NT2/D1 (cell line): Measurements from ENCODE around the gene TEX44.

Experiments used
- DNase-seq: peaks from one replicate; pipeline ENCODE4 v3.0.0-alpha.2; 2011; ENCODE audit warnings: low read depth, low spot score
- H3K27me3 ChIP-seq: 2 replicates; pipeline ENCODE4 v1.6.0; 2011; ENCODE audit warnings: mild to moderate bottlenecking; ENCODE audit not compliant: insufficient read length, insufficient read depth
- H3K36me3 ChIP-seq: 2 replicates; pipeline ENCODE4 v1.6.1; 2011; ENCODE audit warnings: mild to moderate bottlenecking, low read length, mixed read lengths; ENCODE audit not compliant: insufficient read depth, insufficient read length
- H3K4me1 ChIP-seq: 2 replicates; pipeline ENCODE4 v1.5.1; 2011; ENCODE audit not compliant: insufficient read depth, insufficient read length
- H3K4me3 ChIP-seq: 2 replicates; pipeline ENCODE4 v1.5.1; 2011; ENCODE audit warnings: low read depth; ENCODE audit not compliant: insufficient read length
- H3K9ac ChIP-seq: 2 replicates; pipeline ENCODE4 v1.6.0; 2011; ENCODE audit warnings: low read depth; ENCODE audit not compliant: insufficient read length
- H3K9me3 ChIP-seq: 2 replicates; pipeline ENCODE4 v1.5.1; 2011; ENCODE audit warnings: mild to moderate bottlenecking, low read length; ENCODE audit not compliant: insufficient read depth
- SUZ12 ChIP-seq: IDR thresholded peaks from 2 replicates; pipeline ENCODE4 v1.6.1; 2011; ENCODE audit not compliant: insufficient read length, insufficient read depth; ENCODE audit errors: extremely low read depth
- YY1 ChIP-seq: IDR thresholded peaks from 2 replicates; pipeline ENCODE4 v1.6.1; 2011; ENCODE audit not compliant: insufficient read length, insufficient read depth
- ZNF274 ChIP-seq: IDR thresholded peaks from 2 replicates; pipeline ENCODE4 v1.6.1; 2011; ENCODE audit warnings: mild to moderate bottlenecking, low read depth, low read length

Gene TEX44

GRCh38 chr2:231592636-231593145 is at the start of gene TEX44:
TEX44 (plus strand) TSS chr2:231592864; CDS start chr2:231592952, 88 bp downstream.
- TF ChIP-seq SUZ12, result no peak
- TF ChIP-seq ZNF274, result no peak
- TF ChIP-seq YY1, result no peak
- H3K27me3 ChIP-seq, result no peaks in the 10 kb centered on the region
- no peak within 1 kb of the TSS for H3K9ac ChIP-seq
- no peak within 1 kb of the TSS for H3K4me3 ChIP-seq
- H3K9me3 ChIP-seq, result no peaks in the 10 kb centered on the region
- peaks cover 19% of the 10 kb centered on the region for H3K4me1 ChIP-seq
- H3K36me3 ChIP-seq, result no peaks in the 10 kb centered on the region
- no peak for DNase-seq

- Histone ChIP-seq H3K27me3 (no peaks in the 10 kb centered on the region), H3K4me3 (no peak overlapping the region), H3K9me3 (peaks cover 12% of the 10 kb centered on the region; the same call in 1 of the 2 replicates), H3K36me3 (no peaks in the 10 kb centered on the region), H3K9ac (peak overlapping the region; percentile 53), H3K4me1 (no peaks in the 10 kb centered on the region)
- no peak for DNase-seq
- TF ChIP-seq ZNF274 (no peak), YY1 (no peak), SUZ12 (no peak)
These were observed 47.4 kb upstream of the TEX44 start for GRCh38 chr2:231545105-231545902.

GRCh38 chr2:231546014-231546715 is 46.5 kb upstream of the TEX44 start:
- Histone ChIP-seq H3K9me3 (peaks cover 14% of the 10 kb centered on the region; the same call in 1 of the 2 replicates), H3K27me3 (no peaks in the 10 kb centered on the region), H3K4me3 (no peak overlapping the region), H3K9ac (no peak overlapping the region), H3K4me1 (no peaks in the 10 kb centered on the region), H3K36me3 (no peaks in the 10 kb centered on the region)
- TF ChIP-seq SUZ12, result no peak
- TF ChIP-seq ZNF274, result no peak
- TF ChIP-seq YY1, result no peak
- no peak for DNase-seq

GRCh38 chr2:231547315-231548110 is 45.2 kb upstream of the TEX44 start:
- Histone ChIP-seq H3K9ac (no peak overlapping the region), H3K4me1 (no peaks in the 10 kb centered on the region), H3K9me3 (peaks cover 25% of the 10 kb centered on the region), H3K36me3 (no peaks in the 10 kb centered on the region), H3K27me3 (no peaks in the 10 kb centered on the region), H3K4me3 (no peak overlapping the region)
- no peak for DNase-seq
- TF ChIP-seq SUZ12, result no peak
- TF ChIP-seq ZNF274, result no peak
- TF ChIP-seq YY1, result no peak

- no peak for TF ChIP-seq ZNF274
- no peak for TF ChIP-seq YY1
- TF ChIP-seq SUZ12, result no peak
- H3K9me3 ChIP-seq, result peaks cover 23% of the 10 kb centered on the region
- H3K36me3 ChIP-seq, result no peaks in the 10 kb centered on the region
- no peak overlapping the region for H3K9ac ChIP-seq
- H3K4me3 ChIP-seq, result no peak overlapping the region
- H3K27me3 ChIP-seq, result no peaks in the 10 kb centered on the region
- DNase-seq, result no peak
- H3K4me1 ChIP-seq, result no peaks in the 10 kb centered on the region
These were observed 43.9 kb upstream of the TEX44 start for GRCh38 chr2:231548752-231549151.

- TF ChIP-seq ZNF274, result no peak
- TF ChIP-seq SUZ12, result no peak
- no peak for DNase-seq
- H3K27me3 ChIP-seq, result no peaks in the 10 kb centered on the region
- H3K4me3 ChIP-seq, result no peak overlapping the region
- H3K4me1 ChIP-seq, result peaks cover 1% of the 10 kb centered on the region
- H3K9me3 ChIP-seq, result peaks cover 22% of the 10 kb centered on the region
- H3K9ac ChIP-seq, result no peak overlapping the region
- no peaks in the 10 kb centered on the region for H3K36me3 ChIP-seq
These were observed 43.0 kb upstream of the TEX44 start for GRCh38 chr2:231549446-231550239.
